GM18498 (cell line): ENCODE measurements around the gene LZTS2.

Experiments
- ATAC-seq: cut with Tn5 transposase; IDR thresholded peaks from one replicate; pipeline ENCODE4 v1.9.1; 2021; ENCODE audit warnings: mild to moderate bottlenecking, moderate library complexity; ENCODE audit not compliant: unreplicated experiment

The LZTS2 gene

GRCh38 chr10:101047961-101048892 lies 48.6 kb downstream of the LZTS2 start:
- ATAC-seq, result no peak

GRCh38 chr10:101050208-101051069 lies 50.8 kb downstream of the LZTS2 start:
- ATAC-seq, result peak; percentile 65

GRCh38 chr10:101052285-101052684 lies 52.7 kb downstream of the LZTS2 start:
- ATAC-seq, result no peak

- ATAC-seq, result no peak
Measured at GRCh38 chr10:101053516-101053915, 53.9 kb downstream of the LZTS2 start.

GRCh38 chr10:101054351-101054750 lies 54.7 kb downstream of the LZTS2 start:
- no peak for ATAC-seq

GRCh38 chr10:101054876-101055275 lies 55.3 kb downstream of the LZTS2 start:
- ATAC-seq, result no peak

GRCh38 chr10:101055411-101055810 lies 55.8 kb downstream of the LZTS2 start:
- no peak for ATAC-seq

GRCh38 chr10:101056365-101057151 lies 57.0 kb downstream of the LZTS2 start:
- ATAC-seq, result no peak
